ENCODE results near the gene KBTBD4.
"Not testable (repeated sequence)": the region's sequence is repeated elsewhere in the genome, so short reads cannot be mapped to it uniquely, and the experiment has no call there.

KBTBD4 gene

GRCh38 chr11:47589977-47590861 lies 11.4 kb upstream of the KBTBD4 start:
- DNase-seq: no peak

- DNase-seq: no peak
Measured at GRCh38 chr11:47589584-47589976, 10.8 kb upstream of the KBTBD4 start.

GRCh38 chr11:47589118-47589517 lies 10.3 kb upstream of the KBTBD4 start:
- DNase-seq: no peak

- no peak for DNase-seq
Measured at GRCh38 chr11:47587723-47588326, 9.1 kb upstream of the KBTBD4 start.

- DNase-seq: no peak
Measured at GRCh38 chr11:47587039-47587716, 8.4 kb upstream of the KBTBD4 start.

GRCh38 chr11:47586098-47586855 lies 7.5 kb upstream of the KBTBD4 start, which contains the start of gene FAM180B:
Gene FAM180B, plus strand, starts transcription at chr11:47586678. Its CDS starts 91 bp downstream, at chr11:47586769.
- no peak for DNase-seq

GRCh38 chr11:47583844-47584243 lies 5.1 kb upstream of the KBTBD4 start:
- DNase-seq: no peak

- no peak for DNase-seq
Measured at GRCh38 chr11:47577460-47578041, 1.2 kb downstream of the KBTBD4 start.

GRCh38 chr11:47573321-47573720 lies 5.4 kb downstream of the KBTBD4 start:
- DNase-seq: no peak

- DNase-seq: no peak
Measured at GRCh38 chr11:47572715-47573255, 6.0 kb downstream of the KBTBD4 start.

- DNase-seq: no peak
Measured at GRCh38 chr11:47571895-47572294, 6.9 kb downstream of the KBTBD4 start.

- DNase-seq: no peak
Measured at GRCh38 chr11:47571357-47571729, 7.4 kb downstream of the KBTBD4 start.

GRCh38 chr11:47570651-47571356 lies 8.0 kb downstream of the KBTBD4 start:
- DNase-seq: no peak

GRCh38 chr11:47569646-47570045 lies 9.1 kb downstream of the KBTBD4 start:
- no peak for DNase-seq

- peak; percentile 22 for DNase-seq
Measured at GRCh38 chr11:47566149-47566698, 12.5 kb downstream of the KBTBD4 start.

- peak; percentile 61 for DNase-seq
Measured at GRCh38 chr11:47565340-47566148, 13.2 kb downstream of the KBTBD4 start, which contains the start of gene PTPMT1. Gene PTPMT1, plus strand, starts transcription at chr11:47565599. Its CDS starts 24 bp downstream, at chr11:47565623.

GRCh38 chr11:47564933-47565339 lies 13.8 kb downstream of the KBTBD4 start:
- peak; percentile 6 for DNase-seq

GRCh38 chr11:47564366-47564765 lies 14.4 kb downstream of the KBTBD4 start:
- DNase-seq: not testable (repeated sequence)

GRCh38 chr11:47562393-47562792 lies 16.4 kb downstream of the KBTBD4 start:
- not testable (repeated sequence) for DNase-seq

GRCh38 chr11:47560426-47560825 lies 18.3 kb downstream of the KBTBD4 start:
- no peak for DNase-seq

All from RPMI8226 (cell line).